Breast epithelium (tissue), 3 donors: ENCODE results near the gene BORCS6.

Source experiments
- POLR2A ChIP-seq: fragments of 450-650 bp; IDR thresholded peaks from one replicate; pipeline ENCODE4 v1.6.1; 2016; ENCODE audit warnings: antibody characterized with exemption, mild to moderate bottlenecking, moderate library complexity
- POLR2AphosphoS5 ChIP-seq, 3 donors: sonication (generic); formaldehyde crosslinking; IDR thresholded peaks; one replicate each; pipeline ENCODE4 v1.6.1; 2017; ENCODE audit warnings: antibody characterized with exemption in 3 of 3
- TF ChIP-seq, protein P1 (sequence below), 3 donors: fragments of 450-650 bp; IDR thresholded peaks; one replicate each; pipeline ENCODE4 v1.5.1; 2016 to 2017; ENCODE audit warnings: antibody characterized with exemption in 3 of 3, mild to moderate bottlenecking in 3 of 3, moderate library complexity in 3 of 3

DNA sequence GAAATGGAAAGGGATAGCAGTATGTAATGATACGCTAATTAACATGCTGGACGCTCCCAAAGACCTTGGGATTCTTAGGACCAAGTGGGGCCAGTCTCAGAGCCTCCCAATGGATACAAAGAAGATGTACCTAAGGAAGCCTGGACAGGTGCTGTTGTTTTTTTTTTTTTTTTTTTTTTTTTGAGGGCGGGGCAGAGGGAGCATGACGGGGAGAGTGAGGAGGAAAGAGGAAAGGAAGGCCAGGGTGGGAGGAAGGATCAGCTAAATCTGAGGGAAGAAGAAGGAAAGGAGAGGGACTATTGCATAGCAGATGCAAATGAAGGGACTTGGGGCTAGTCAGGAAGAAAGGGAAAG lies 29.8 kb downstream of the BORCS6 start:
- TF ChIP-seq POLR2A: no peak
- TF ChIP-seq, protein P1, sequence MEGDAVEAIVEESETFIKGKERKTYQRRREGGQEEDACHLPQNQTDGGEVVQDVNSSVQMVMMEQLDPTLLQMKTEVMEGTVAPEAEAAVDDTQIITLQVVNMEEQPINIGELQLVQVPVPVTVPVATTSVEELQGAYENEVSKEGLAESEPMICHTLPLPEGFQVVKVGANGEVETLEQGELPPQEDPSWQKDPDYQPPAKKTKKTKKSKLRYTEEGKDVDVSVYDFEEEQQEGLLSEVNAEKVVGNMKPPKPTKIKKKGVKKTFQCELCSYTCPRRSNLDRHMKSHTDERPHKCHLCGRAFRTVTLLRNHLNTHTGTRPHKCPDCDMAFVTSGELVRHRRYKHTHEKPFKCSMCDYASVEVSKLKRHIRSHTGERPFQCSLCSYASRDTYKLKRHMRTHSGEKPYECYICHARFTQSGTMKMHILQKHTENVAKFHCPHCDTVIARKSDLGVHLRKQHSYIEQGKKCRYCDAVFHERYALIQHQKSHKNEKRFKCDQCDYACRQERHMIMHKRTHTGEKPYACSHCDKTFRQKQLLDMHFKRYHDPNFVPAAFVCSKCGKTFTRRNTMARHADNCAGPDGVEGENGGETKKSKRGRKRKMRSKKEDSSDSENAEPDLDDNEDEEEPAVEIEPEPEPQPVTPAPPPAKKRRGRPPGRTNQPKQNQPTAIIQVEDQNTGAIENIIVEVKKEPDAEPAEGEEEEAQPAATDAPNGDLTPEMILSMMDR (IDR thresholded peaks at IDR 0.05): no peak
- no peak for TF ChIP-seq POLR2AphosphoS5 (IDR thresholded peaks at IDR 0.05)
